ENCODE measurements around the gene PCED1A.

Gene PCED1A

GRCh38 chr20:2804041-2804828, 36.2 kb downstream of the PCED1A start:
- no peak for DNase-seq (ENCODE audit: low spot score)

DNA sequence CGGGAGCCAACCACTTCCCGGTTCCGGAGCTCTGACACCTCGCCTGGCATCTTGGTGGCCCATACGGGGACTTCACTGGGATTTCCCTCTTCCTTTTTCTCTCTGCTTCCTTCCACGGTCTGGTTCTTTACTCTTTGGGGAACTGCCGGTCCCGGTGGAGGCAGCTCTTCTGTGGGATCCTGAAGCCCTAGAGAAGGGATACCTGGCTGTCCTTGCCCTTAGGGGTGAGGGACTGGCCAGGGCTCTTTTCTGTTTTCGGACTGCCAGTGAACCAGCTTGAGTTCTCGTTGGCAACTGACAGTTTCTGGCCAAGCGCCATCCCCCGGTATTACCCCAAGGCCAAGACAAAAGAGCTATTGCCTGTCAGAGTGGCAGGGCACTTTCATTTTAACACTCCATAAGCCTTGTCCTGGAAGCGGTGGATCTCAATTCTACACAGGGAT, 39.1 kb downstream of the PCED1A start:
- DNase-seq (ENCODE audit: low spot score): no peak

- DNase-seq (ENCODE audit: low spot score): peak; percentile 55
Measured at GRCh38 chr20:2800521-2801285, 39.8 kb downstream of the PCED1A start, which contains the start of gene CPXM1. TSS of gene CPXM1 (minus strand) at chr20:2800627. CDS start at chr20:2800572, 55 bp downstream.

- peak; percentile 36 for DNase-seq (ENCODE audit: low spot score)
Measured at GRCh38 chr20:2799688-2800520, 40.6 kb downstream of the PCED1A start.

- DNase-seq (ENCODE audit: low spot score): peak; percentile 38
Measured at GRCh38 chr20:2799271-2799670, 41.2 kb downstream of the PCED1A start.

DNA sequence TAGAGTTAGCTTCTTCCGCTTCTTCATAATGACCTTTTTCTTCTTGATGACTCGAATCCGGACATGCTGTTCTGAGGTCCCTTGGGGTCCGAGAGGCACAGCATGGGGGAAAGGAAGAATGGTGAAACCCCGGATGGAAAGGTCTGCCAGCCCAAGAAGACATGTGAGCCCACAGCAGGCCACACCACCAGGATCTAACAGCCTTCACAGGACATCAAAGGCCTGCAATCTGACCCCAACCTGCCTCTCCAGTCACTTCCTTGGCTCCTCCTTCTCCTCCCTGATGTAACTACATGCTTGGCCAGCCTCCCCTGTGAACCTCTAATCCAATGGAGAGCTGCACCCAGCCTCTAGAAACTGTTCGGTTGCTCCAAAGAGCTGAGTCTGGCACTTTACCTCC, 41.6 kb downstream of the PCED1A start:
- no peak for DNase-seq (ENCODE audit: low spot score)

DNA sequence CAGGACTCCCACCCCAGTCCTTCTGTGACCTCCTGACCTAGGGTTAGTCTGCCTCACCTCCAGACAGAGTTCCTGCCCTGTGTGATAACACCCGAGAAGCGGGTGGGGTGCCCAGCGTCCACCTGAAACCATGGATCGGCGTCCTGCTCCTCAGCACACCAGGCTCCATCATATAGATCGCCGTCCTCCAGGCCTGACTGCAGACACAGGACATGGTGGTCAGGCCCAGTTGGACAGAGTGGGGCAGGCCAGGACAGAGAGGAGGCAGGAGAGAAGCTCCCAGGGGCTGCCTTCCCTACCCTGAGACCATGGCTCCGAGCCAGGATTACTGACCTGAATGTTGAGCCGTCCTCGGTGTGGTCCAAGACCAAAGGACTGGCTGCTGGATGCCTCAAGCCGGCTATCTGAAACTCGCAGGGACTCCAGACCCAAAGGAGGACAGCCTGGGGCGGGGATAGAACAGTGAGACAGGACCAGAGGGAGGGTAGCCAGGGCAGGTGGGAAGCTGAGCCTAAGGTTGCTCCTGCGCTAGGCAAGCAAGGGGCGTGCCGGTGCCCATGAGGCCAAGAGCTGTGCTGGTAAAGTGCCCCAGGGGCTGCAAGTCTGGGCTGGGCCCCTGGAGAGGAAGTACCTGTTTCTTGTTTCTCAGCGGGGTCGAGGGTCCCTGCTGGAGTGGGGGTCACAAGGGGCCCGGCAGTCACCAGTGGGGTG, 42.2 kb downstream of the PCED1A start:
- no peak for DNase-seq (ENCODE audit: low spot score)

- no peak for DNase-seq (ENCODE audit: low spot score)
Measured at GRCh38 chr20:2797136-2797983, 43.1 kb downstream of the PCED1A start.

GRCh38 chr20:2796011-2796660, 44.3 kb downstream of the PCED1A start:
- DNase-seq (ENCODE audit: low spot score): no peak

- no peak for DNase-seq (ENCODE audit: low spot score)
Measured at GRCh38 chr20:2795451-2795850, 45.0 kb downstream of the PCED1A start.

DNA sequence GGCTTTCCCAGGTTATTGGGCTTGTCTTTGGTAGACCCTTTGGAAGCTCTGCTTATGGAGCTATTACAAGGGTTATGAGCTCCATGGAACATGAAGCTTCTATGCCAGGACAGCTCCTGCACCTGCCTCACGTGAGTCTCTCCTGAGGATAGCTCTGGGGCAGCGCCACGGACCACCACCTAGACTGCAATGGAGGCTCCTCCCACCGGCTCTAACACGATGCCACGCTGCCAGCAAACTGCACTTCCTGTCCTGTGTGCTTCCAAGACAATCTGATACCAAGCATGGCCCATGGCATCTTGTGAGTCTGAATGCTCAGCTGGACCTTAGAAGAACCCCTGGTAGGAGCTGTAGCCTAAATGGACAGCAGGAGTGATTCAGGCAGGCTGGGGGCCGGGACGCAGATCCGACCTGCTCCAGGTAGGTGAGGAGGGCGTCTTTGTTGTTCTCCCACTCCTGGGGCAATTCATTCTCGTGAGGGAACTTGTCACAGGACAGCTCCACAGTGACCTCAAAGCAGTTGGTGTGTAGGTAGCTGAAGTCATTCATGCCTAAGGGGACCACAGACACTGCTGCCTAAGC, 45.5 kb downstream of the PCED1A start:
- DNase-seq (ENCODE audit: low spot score): no peak

DNA sequence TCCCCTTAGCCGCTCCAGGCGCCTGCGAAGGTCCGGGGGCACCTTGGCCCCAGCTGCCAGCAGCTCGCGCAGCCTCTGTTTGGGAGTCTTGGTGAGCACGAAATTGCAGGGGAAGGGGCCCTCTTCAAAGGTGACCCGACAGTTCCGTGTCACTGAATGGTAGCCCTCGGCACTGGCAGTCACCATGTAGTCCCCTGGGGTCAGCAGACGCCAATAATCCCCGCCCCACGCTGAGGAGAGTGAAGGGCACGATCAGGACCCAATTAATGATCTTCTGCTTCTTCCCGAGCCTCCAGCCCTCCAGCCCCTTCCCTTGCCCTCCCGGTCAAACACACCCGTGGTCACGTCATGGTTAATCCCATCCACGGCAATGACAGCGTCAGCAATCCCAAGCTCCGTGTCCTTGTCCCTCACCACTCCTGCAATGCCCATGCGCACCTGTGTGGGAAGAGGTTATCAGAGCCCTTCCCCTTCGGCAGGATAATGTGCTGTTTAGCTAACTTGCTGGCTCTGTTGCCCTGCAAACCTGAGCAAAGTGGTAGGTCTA, 46.2 kb downstream of the PCED1A start:
- no peak for DNase-seq (ENCODE audit: low spot score)

GRCh38 chr20:2793471-2793870, 47.0 kb downstream of the PCED1A start:
- no peak for DNase-seq (ENCODE audit: low spot score)
